HEK293T (cell line): ENCODE measurements around the gene ACSM5.
"Not testable (repeated sequence)": the region's sequence is repeated elsewhere in the genome, so short reads cannot be mapped to it uniquely, and the experiment has no call there.

Experiments
- CTCF ChIA-PET: fragments of 350-600 bp; formaldehyde crosslinking; extraction: SDS; loops from one replicate; lab custom pipeline; 2021; ENCODE audit warnings: antibody characterized with exemption, inconsistent platforms; lab: Yijun Ruan, JAX
- POLR2A ChIA-PET: fragments of 350-600 bp; formaldehyde crosslinking; extraction: SDS; loops from one replicate; lab custom pipeline; 2020; ENCODE audit warnings: antibody characterized with exemption, inconsistent platforms; lab: Yijun Ruan, JAX
- DNase-seq: peaks from one replicate; pipeline ENCODE4 v3.0.0; 2012; ENCODE audit warnings: mixed read lengths; ENCODE audit errors: extremely low spot score
- ARNT ChIP-seq: fragments of 450-650 bp; IDR thresholded peaks from 2 replicates; pipeline ENCODE4 v1.6.1; 2017; ENCODE audit warnings: mild to moderate bottlenecking
- BHLHE40 ChIP-seq: fragments of 450-650 bp; IDR thresholded peaks from 2 replicates; pipeline ENCODE4 v1.6.1; 2016; ENCODE audit warnings: mild to moderate bottlenecking, moderate library complexity, borderline replicate concordance
- CTBP1 ChIP-seq: fragments of 450-650 bp; IDR thresholded peaks from 2 replicates; pipeline ENCODE4 v1.6.1; 2016; ENCODE audit warnings: borderline replicate concordance
- ELF4 ChIP-seq: fragments of 450-650 bp; IDR thresholded peaks from 2 replicates; pipeline ENCODE4 v1.6.1; 2017; ENCODE audit warnings: antibody characterized with exemption
- FOXA1 ChIP-seq: fragments of 450-650 bp; IDR thresholded peaks from 2 replicates; pipeline ENCODE4 v1.6.1; 2016; ENCODE audit warnings: mild to moderate bottlenecking
- FOXK2 ChIP-seq: fragments of 450-650 bp; IDR thresholded peaks from 2 replicates; pipeline ENCODE4 v1.6.1; 2016; ENCODE audit warnings: mild to moderate bottlenecking
- FOXM1 ChIP-seq: fragments of 450-650 bp; IDR thresholded peaks from 2 replicates; pipeline ENCODE4 v1.6.1; 2017; ENCODE audit warnings: mild to moderate bottlenecking, borderline replicate concordance
- HDGF ChIP-seq: fragments of 450-650 bp; IDR thresholded peaks from 2 replicates; pipeline ENCODE4 v1.6.1; 2017; ENCODE audit warnings: antibody characterized with exemption, borderline replicate concordance
- L3MBTL2 ChIP-seq: fragments of 450-650 bp; conservative IDR thresholded peaks from 2 replicates; pipeline ENCODE4 v1.6.1; 2016; ENCODE audit warnings: mild to moderate bottlenecking
- LEF1 ChIP-seq: fragments of 450-650 bp; IDR thresholded peaks from 2 replicates; pipeline ENCODE4 v1.6.1; 2017; ENCODE audit warnings: mild to moderate bottlenecking, borderline replicate concordance
- NFRKB ChIP-seq: fragments of 450-650 bp; IDR thresholded peaks from 2 replicates; pipeline ENCODE4 v1.6.1; 2016; ENCODE audit warnings: mild to moderate bottlenecking, moderate library complexity
- PKNOX1 ChIP-seq: fragments of 450-650 bp; IDR thresholded peaks from 2 replicates; pipeline ENCODE4 v1.6.1; 2016
- SP1 ChIP-seq: fragments of 450-650 bp; IDR thresholded peaks from 2 replicates; pipeline ENCODE4 v1.6.1; 2017
- SUZ12 ChIP-seq: fragments of 450-650 bp; IDR thresholded peaks from 2 replicates; pipeline ENCODE4 v1.6.1; 2016; ENCODE audit warnings: mild to moderate bottlenecking
- TARDBP ChIP-seq: fragments of 450-650 bp; IDR thresholded peaks from 2 replicates; pipeline ENCODE4 v1.6.1; 2016
- ZNF384 ChIP-seq: fragments of 450-650 bp; IDR thresholded peaks from 2 replicates; pipeline ENCODE4 v1.6.1; 2016

Gene ACSM5

GRCh38 chr16:20424129-20424866, 15.0 kb downstream of the ACSM5 start:
- CTCF ChIA-PET = no interaction called here
- no peak for TF ChIP-seq FOXA1
- TF ChIP-seq SP1 = no peak
- TF ChIP-seq CTBP1 = no peak
- no peak for TF ChIP-seq LEF1
- TF ChIP-seq ARNT = no peak
- TF ChIP-seq NFRKB = no peak
- no peak for TF ChIP-seq FOXK2
- TF ChIP-seq HDGF = no peak
- TF ChIP-seq FOXM1 = no peak
- TF ChIP-seq L3MBTL2 = no peak
- no peak for TF ChIP-seq PKNOX1
- DNase-seq = no peak
- POLR2A ChIA-PET = no interaction called here

GRCh38 chr16:20427401-20427797, 18.1 kb downstream of the ACSM5 start:
- DNase-seq, POLR2A ChIA-PET, CTCF ChIA-PET: not testable (repeated sequence)

GRCh38 chr16:20429499-20429898, 20.2 kb downstream of the ACSM5 start:
- DNase-seq, POLR2A ChIA-PET, CTCF ChIA-PET: not testable (repeated sequence)

GRCh38 chr16:20430480-20430879, 21.1 kb downstream of the ACSM5 start:
- CTCF ChIA-PET, POLR2A ChIA-PET, DNase-seq: not testable (repeated sequence)

GRCh38 chr16:20430948-20431347, 21.6 kb downstream of the ACSM5 start:
- POLR2A ChIA-PET = interaction anchor here (1.0 kb wide), 1 partner anchor 376 kb away, joined by 3 read pairs; the partner anchor contains the start of genes ERI2 and REXO5
- DNase-seq = no peak
- no peak for TF ChIP-seq FOXK2
- TF ChIP-seq TARDBP = no peak
- TF ChIP-seq NFRKB = no peak
- no peak for TF ChIP-seq FOXM1
- TF ChIP-seq L3MBTL2 = no peak
- TF ChIP-seq BHLHE40 = no peak
- no peak for TF ChIP-seq ARNT
- TF ChIP-seq ZNF384 = no peak
- no peak for TF ChIP-seq LEF1
- TF ChIP-seq CTBP1 = no peak
- TF ChIP-seq HDGF = no peak
- no peak for TF ChIP-seq ELF4
- no peak for TF ChIP-seq PKNOX1
- CTCF ChIA-PET = no interaction called here

GRCh38 chr16:20438950-20439349, 29.6 kb downstream of the ACSM5 start:
- POLR2A ChIA-PET, CTCF ChIA-PET: not testable (repeated sequence)

GRCh38 chr16:20439820-20440231, 30.5 kb downstream of the ACSM5 start:
- CTCF ChIA-PET, POLR2A ChIA-PET, DNase-seq: not testable (repeated sequence)

More at GRCh38 chr16:20438950-20439349, 29.6 kb downstream of the ACSM5 start:
- DNase-seq = not testable (repeated sequence)

- POLR2A ChIA-PET, DNase-seq, CTCF ChIA-PET: not testable (repeated sequence)
Measured at GRCh38 chr16:20440731-20441130, 31.4 kb downstream of the ACSM5 start.

GRCh38 chr16:20441191-20441590, 31.9 kb downstream of the ACSM5 start:
- POLR2A ChIA-PET = no interaction called here
- CTCF ChIA-PET = no interaction called here
- DNase-seq = no peak
- TF ChIP-seq ARNT (no peak), FOXA1 (no peak), FOXM1 (no peak), BHLHE40 (no peak), FOXK2 (no peak), L3MBTL2 (no peak), SUZ12 (no peak), SP1 (no peak), PKNOX1 (no peak), LEF1 (no peak)

- CTCF ChIA-PET, POLR2A ChIA-PET, DNase-seq: not testable (repeated sequence)
Measured at GRCh38 chr16:20441859-20442258, 32.5 kb downstream of the ACSM5 start.

GRCh38 chr16:20446652-20447393, 37.5 kb downstream of the ACSM5 start:
- DNase-seq, CTCF ChIA-PET, POLR2A ChIA-PET: not testable (repeated sequence)

- CTCF ChIA-PET, DNase-seq, POLR2A ChIA-PET: not testable (repeated sequence)
Measured at GRCh38 chr16:20451364-20451763, 42.0 kb downstream of the ACSM5 start, which contains the start of gene ACSM2A. Gene ACSM2A (plus strand): TSS chr16:20451521. CDS start chr16:20460115, 8,594 bp downstream.
